ENCODE measurements around the gene TTPAL. TPM values are rescaled to one million over a fixed set of nuclear protein-coding genes. Genes with fewer than 3 reads are reported as not detected.
A peak's percentile ranks its signal among the peaks of the same experiment; 100 is the strongest.

Gene TTPAL, protein sequence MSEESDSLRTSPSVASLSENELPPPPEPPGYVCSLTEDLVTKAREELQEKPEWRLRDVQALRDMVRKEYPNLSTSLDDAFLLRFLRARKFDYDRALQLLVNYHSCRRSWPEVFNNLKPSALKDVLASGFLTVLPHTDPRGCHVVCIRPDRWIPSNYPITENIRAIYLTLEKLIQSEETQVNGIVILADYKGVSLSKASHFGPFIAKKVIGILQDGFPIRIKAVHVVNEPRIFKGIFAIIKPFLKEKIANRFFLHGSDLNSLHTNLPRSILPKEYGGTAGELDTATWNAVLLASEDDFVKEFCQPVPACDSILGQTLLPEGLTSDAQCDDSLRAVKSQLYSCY
- 18.9 and 20.8 TPM in 2 replicates for total RNA-seq
- long read RNA-seq, full-length matches to known transcripts = 34 of 51 reads
- long read RNA-seq, partial matches to known transcripts = 1 of 51 reads
- long read RNA-seq, other reads (novel, unspliced or antisense) = 16 of 51 reads

DNA sequence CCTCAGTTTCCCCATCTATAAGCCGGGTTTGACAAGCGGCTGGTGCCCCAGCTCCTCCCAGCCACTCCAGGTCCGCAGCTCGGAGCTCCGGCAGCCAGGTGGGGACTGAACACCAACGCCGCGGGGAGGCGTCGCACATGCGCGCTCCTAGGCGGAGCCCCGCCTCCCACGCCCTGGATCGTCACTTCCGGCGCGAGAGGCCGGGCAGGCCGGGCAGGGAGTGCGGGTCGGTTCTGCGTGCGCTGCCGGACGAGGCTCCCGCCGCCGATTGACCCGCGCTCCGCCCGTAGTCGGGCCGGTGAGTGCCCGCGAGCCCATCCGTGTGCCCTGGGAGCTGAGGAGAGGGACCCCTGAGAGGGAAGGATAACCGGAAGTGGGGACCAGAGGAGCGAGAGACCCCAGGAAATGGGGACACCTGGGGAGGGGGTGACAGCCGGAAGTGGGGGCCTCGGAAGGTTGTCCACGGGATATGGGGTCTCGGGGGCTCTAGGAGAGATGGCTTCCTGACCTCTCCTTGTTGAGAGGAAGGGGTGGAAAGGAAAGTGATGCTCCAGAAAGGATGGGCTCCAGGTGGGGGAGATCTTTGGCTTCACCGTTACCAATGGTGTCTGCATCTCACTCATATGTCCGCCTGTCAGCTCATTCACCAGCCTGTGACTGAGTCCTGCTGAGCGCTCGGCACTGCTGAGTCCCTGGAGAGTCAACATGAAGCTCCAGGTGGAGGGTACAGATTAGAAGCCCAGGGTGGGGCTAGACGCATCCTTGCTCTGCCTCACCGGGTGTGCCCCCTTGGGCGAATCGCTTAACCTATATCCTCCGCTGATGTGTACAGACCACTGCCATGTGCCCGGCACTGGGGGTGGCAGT lies at the start of gene TTPAL:
Gene TTPAL, plus strand, starts transcription at position 181 of the 867 bp plus-strand sequence. CDS start 4,126 bp downstream, outside the sequence.
- Mint-ChIP-seq H3K36me3 (ENCODE audit: unreplicated experiment) (peaks cover 8% of the 10 kb centered on the region), H3K27ac (ENCODE audit: unreplicated experiment) (peak within 1 kb of the TSS; percentile 97), H3K4me3 (ENCODE audit: unreplicated experiment) (peak within 1 kb of the TSS; percentile 96), H3K4me1 (ENCODE audit: unreplicated experiment) (peaks cover 27% of the 10 kb centered on the region), H3K27me3 (ENCODE audit: unreplicated experiment) (no peaks in the 10 kb centered on the region), H3K9me3 (ENCODE audit: unreplicated experiment) (no peaks in the 10 kb centered on the region)
- DNase-seq (ENCODE audit: extremely low spot score, unreplicated experiment) = peak; percentile 95
- TF ChIP-seq, protein P1, sequence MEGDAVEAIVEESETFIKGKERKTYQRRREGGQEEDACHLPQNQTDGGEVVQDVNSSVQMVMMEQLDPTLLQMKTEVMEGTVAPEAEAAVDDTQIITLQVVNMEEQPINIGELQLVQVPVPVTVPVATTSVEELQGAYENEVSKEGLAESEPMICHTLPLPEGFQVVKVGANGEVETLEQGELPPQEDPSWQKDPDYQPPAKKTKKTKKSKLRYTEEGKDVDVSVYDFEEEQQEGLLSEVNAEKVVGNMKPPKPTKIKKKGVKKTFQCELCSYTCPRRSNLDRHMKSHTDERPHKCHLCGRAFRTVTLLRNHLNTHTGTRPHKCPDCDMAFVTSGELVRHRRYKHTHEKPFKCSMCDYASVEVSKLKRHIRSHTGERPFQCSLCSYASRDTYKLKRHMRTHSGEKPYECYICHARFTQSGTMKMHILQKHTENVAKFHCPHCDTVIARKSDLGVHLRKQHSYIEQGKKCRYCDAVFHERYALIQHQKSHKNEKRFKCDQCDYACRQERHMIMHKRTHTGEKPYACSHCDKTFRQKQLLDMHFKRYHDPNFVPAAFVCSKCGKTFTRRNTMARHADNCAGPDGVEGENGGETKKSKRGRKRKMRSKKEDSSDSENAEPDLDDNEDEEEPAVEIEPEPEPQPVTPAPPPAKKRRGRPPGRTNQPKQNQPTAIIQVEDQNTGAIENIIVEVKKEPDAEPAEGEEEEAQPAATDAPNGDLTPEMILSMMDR (IDR thresholded peaks at IDR 0.05) = peak; percentile 41

- no peak for DNase-seq (ENCODE audit: extremely low spot score, unreplicated experiment)
- Mint-ChIP-seq H3K9me3 (ENCODE audit: unreplicated experiment) (no peaks in the 10 kb centered on the region), H3K36me3 (ENCODE audit: unreplicated experiment) (no peaks in the 10 kb centered on the region), H3K4me1 (ENCODE audit: unreplicated experiment) (no peaks in the 10 kb centered on the region), H3K27me3 (ENCODE audit: unreplicated experiment) (peaks cover 9% of the 10 kb centered on the region), H3K27ac (ENCODE audit: unreplicated experiment) (no peak overlapping the region), H3K4me3 (ENCODE audit: unreplicated experiment) (no peak overlapping the region)
- TF ChIP-seq, protein P1 (IDR thresholded peaks at IDR 0.05) = no peak
Observed at GRCh38 chr20:44425923-44426322, 49.8 kb upstream of the TTPAL start.

- Mint-ChIP-seq H3K36me3 (ENCODE audit: unreplicated experiment) (no peaks in the 10 kb centered on the region), H3K27ac (ENCODE audit: unreplicated experiment) (no peak overlapping the region), H3K4me3 (ENCODE audit: unreplicated experiment) (no peak overlapping the region), H3K9me3 (ENCODE audit: unreplicated experiment) (no peaks in the 10 kb centered on the region), H3K27me3 (ENCODE audit: unreplicated experiment) (peaks cover 3% of the 10 kb centered on the region), H3K4me1 (ENCODE audit: unreplicated experiment) (no peaks in the 10 kb centered on the region)
- no peak for DNase-seq (ENCODE audit: extremely low spot score, unreplicated experiment)
- TF ChIP-seq, protein P1 (IDR thresholded peaks at IDR 0.05) = no peak
Observed at GRCh38 chr20:44426879-44427790, 48.5 kb upstream of the TTPAL start.

GRCh38 chr20:44427804-44428173 lies 47.9 kb upstream of the TTPAL start:
- Mint-ChIP-seq H3K4me3 (ENCODE audit: unreplicated experiment) (no peak overlapping the region), H3K27me3 (ENCODE audit: unreplicated experiment) (peaks cover 7% of the 10 kb centered on the region), H3K36me3 (ENCODE audit: unreplicated experiment) (no peaks in the 10 kb centered on the region), H3K4me1 (ENCODE audit: unreplicated experiment) (no peaks in the 10 kb centered on the region), H3K27ac (ENCODE audit: unreplicated experiment) (no peak overlapping the region), H3K9me3 (ENCODE audit: unreplicated experiment) (no peaks in the 10 kb centered on the region)
- TF ChIP-seq, protein P1 (IDR thresholded peaks at IDR 0.05) = no peak
- no peak for DNase-seq (ENCODE audit: extremely low spot score, unreplicated experiment)
